ENCODE measurements around the gene SMOC2. TPM values are rescaled to one million over a fixed set of nuclear protein-coding genes. Genes with fewer than 3 reads are reported as not detected.
"Not testable (repeated sequence)": the region's sequence is repeated elsewhere in the genome, so short reads cannot be mapped to it uniquely, and the experiment has no call there.

SMOC2 gene
- total RNA-seq, 1 experiment from 2014 or later = not detected

DNA sequence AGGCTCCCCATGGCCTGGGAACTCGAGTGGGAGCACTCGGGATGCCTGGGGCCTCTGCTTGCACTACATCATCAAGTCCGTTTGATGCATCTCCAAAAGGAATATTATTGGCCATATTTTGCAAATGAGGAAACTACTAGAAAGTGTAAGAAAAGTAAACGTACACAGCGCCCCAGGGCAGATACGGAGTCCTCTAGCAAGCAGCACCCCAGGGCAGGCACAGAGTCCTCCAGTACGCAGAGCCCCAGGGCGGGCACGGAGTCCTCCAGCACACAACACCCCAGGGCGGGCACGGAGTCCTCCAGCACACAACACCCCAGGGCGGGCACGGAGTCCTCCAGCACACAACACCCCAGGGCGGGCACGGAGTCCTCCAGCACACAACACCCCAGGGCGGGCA is 264.3 kb downstream of the SMOC2 start:
- not testable (repeated sequence) for DNase-seq (ENCODE audit: low read depth)

- no peak for DNase-seq (ENCODE audit: low read depth)
These were observed 265.6 kb downstream of the SMOC2 start for GRCh38 chr6:168706471-168707177.

DNA sequence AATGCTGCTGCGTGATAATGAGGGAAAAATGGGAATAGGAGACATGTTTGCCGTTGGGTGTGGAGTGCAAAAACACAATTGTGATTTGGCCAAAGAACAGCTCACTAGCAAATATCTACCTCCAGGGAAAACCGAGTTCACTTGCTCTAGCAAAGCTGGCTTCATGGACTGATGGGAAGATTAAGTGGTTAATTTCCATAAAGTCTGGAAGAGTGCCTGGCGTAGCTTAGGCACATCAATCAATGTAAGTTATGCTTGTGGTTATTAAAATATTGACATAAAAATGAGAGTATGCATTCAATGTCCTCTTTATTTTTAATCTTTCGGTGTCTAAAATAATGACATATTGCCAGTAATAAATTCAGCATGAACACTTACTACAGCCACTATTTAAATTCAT is 267.5 kb downstream of the SMOC2 start:
- DNase-seq (ENCODE audit: low read depth) = no peak

DNA sequence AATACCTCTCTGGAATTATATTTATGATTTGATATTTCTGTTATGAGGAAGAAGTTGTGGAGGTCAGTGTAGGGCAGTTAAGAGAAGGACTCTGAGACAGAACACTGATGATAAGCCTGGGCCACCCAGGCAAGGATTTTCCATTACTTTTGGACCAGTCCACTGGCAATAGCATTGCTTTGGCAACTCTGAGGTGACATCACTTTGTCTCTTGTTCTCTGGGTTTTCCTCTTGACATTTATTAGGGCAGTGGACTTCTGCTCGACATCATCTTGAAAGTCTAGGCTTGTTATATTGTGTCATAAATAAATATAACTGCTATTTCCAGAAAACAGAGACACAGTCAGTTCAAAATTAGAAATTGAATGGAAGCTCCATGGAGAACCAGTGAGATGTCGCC is 268.0 kb downstream of the SMOC2 start:
- no peak for DNase-seq (ENCODE audit: low read depth)

- no peak for DNase-seq (ENCODE audit: low read depth)
These were observed 268.4 kb downstream of the SMOC2 start for GRCh38 chr6:168709390-168709789.

DNA sequence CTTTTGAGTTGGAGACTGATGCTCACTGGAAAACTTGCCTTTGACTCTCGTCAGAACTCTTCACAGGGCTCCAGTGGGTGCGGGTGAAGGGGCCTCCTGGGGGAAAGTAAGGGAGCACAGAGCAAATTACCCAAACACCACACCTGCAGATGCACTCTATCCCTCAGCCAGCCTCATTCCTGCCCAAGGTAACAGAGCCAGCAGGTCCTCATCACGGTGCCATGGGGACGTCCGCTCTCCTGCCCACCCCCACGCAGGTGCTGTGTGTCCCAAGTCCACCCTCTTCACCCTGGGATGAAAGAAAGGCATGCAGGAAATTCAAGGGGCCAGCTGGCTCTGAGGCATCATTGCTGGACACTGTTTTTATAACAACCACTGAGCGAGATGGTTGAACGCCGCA is 269.0 kb downstream of the SMOC2 start:
- no peak for DNase-seq (ENCODE audit: low read depth)

DNA sequence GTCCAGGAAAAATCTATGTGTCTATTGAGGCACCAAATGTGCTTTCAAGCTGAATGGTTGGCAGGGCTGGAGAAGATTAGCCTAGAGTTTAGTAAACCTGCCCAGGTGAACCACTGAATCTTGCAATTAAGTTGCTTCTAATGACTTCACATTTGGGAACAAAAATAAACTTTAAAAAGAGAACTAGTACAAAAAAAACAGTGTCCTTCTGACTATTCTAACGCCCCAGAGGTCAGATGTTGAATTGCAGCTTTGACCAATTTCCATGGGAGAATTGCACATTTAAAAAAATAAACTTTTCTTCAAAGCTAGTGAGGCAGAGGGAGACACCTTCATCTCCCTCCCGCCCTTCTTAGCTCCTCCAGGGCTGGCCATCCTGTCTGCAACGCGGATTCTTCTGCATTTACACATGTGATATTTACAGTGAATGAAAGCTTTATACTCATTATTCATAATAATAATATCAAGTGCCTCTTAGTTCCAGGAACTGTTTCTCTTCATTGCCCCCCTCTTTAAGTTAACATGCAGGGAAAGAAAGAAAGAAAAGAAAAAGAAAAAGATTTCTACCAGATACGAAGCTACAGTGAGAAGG is 270.2 kb downstream of the SMOC2 start:
- DNase-seq (ENCODE audit: low read depth) = no peak

DNA sequence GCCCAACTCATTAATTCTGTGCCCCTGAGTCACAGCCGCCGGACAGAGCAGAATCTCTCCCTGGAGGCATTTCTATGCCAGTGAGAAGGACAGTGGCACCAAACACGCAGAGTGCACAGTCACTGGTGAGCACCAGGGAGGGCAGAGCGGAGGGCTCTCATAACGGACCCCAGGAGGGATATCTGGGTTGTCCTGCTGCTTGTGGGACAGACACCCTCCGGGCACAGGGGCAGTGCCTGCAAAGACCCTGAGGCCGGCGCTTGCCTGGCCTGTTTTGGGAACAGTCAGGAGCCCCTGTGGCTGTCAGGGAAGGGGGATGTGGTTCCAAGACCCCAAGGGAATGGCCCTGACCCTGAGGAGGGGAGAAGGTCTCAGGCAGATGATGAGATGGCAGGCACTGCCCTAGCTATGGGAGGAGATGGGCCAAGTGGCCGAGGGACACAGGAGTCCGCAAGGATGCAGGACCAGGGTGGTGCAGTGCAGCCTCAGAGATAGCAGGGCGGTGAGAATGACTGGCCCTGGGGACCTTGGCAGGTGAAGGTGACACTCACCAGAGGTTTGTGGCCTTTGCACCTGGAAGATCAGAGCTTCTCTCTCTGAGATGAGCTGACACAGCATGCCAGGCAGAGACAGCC is 270.8 kb downstream of the SMOC2 start:
- no peak for DNase-seq (ENCODE audit: low read depth)

DNA sequence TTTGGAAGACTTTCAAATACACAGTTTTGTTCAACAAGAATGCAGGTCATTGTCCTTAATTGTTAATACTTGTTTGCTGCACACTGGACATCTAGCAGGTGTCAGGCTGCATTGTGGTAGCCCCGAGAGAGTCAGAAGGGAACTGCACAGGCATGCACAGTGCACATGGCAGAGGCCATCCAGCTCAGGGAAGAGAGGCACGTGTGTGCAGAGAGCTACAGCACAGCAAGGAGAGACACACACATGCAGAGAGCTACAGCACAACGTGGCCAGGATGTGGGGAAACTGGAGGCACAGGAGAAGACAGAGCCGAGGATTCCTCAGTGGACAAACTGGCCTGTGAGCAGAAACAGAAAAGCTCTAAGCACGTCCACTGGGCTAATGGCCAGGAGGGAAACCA is 272.0 kb downstream of the SMOC2 start:
- DNase-seq (ENCODE audit: low read depth) = no peak

- peak; percentile 20 for DNase-seq (ENCODE audit: low read depth)
These were observed 272.9 kb downstream of the SMOC2 start for GRCh38 chr6:168713839-168714238.

GRCh38 chr6:168714547-168715260 is 273.7 kb downstream of the SMOC2 start:
- no peak for DNase-seq (ENCODE audit: low read depth)

DNA sequence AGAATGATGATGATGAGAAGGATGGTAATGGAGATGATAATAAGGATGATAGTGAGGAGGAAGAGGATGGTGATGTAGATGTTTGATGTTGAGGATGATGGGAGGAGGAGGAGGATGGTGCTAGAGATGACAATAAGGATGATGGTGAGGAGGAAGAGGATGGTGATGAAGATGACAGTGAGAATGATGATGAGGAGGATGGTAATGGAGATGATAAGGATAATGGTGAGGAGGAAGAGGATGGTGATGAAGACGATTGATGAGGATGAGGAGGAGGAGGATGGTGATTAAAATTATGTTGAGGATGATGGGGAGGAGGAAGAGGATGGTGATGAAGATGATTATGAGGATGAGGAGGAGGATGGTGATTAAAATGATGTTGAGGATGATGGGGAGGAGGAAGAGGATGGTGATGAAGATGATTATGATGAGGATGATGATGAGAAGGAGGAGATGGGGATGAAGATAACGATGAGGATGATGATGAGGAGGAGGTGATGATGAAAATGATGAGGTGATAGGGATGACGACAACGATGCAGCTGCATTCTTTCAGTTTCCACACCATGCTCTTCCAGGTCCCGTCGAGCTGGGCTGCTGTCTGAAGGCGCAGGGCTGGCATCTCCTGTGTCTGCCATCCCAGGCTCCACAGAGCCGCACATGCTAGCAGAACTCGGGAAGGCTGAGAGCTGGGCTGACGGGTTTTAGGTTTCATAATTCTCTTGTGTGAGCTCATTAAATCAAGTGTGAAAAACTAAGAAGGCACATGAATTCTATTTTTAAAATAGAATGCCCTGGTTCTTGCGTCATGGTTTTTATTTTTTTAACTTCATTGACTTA is 274.9 kb downstream of the SMOC2 start:
- DNase-seq (ENCODE audit: low read depth) = no peak

- DNase-seq (ENCODE audit: low read depth) = no peak
These were observed 275.6 kb downstream of the SMOC2 start for GRCh38 chr6:168716581-168716980.

- no peak for DNase-seq (ENCODE audit: low read depth)
These were observed 276.5 kb downstream of the SMOC2 start for GRCh38 chr6:168717491-168717890.

Other genes with a start within 250 kb of the SMOC2 start
- not detected in 2 replicates for gene DACT2, start 121.4 kb upstream of the SMOC2 start, total RNA-seq (2014; rRNA removed; shearing (Covaris generic))

Measured in HT1080 (cell line).